HG02970 (cell line): ENCODE results near the gene MAEA.

Source experiments
- ATAC-seq: cut with Tn5 transposase; IDR thresholded peaks from one replicate; pipeline ENCODE4 v1.9.1; 2021; ENCODE audit warnings: mild to moderate bottlenecking, moderate library complexity, moderate number of reproducible peaks; ENCODE audit not compliant: unreplicated experiment, low FRiP score

Gene MAEA

GRCh38 chr4:1298461-1298860, 8.8 kb downstream of the MAEA start:
- ATAC-seq: no peak

- ATAC-seq: no peak
These were observed 9.7 kb downstream of the MAEA start for GRCh38 chr4:1299301-1299860.

GRCh38 chr4:1300466-1301455, 11.1 kb downstream of the MAEA start:
- ATAC-seq: no peak

DNA sequence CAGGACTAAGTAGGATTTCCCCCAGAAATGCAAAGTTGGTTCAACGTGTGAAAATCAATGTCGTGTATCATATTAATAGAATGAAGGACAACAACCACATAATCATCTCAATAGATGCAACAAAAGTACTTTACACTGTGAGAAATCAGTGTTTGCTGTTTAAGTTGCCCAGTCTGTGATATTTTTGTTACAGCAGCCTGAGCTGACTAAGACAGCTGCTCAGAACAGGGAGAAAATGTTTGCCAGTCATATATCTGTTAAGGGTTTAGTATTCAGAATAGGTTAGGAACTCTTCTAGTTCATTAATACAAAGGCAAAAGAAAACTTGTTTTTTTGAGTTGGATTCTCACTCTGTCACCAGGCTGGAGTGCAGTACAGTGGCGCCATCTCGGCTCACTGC, 12.5 kb downstream of the MAEA start:
- no peak for ATAC-seq

DNA sequence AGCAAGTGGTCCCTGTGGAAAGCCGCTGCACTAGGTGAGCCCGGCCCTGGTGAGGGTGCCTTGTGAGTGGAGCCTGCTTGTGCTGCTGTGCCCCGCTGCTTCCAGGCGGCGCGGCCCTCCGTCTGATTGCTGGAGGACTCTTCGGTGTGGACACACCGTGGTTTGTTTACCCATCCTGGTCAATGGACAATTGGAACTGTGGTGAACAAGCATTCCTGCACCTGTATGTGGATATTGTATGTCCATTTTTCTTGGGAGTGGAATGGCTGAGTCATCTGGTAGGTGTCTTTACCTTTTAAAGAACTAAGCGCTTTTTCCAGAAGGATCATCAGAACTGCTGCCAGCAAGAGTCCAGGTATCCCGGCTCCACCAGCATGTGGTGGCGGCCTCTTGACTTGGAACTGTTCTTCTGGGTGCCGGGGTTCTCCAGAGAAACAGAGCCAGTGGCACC, 15.6 kb downstream of the MAEA start:
- ATAC-seq: no peak

DNA sequence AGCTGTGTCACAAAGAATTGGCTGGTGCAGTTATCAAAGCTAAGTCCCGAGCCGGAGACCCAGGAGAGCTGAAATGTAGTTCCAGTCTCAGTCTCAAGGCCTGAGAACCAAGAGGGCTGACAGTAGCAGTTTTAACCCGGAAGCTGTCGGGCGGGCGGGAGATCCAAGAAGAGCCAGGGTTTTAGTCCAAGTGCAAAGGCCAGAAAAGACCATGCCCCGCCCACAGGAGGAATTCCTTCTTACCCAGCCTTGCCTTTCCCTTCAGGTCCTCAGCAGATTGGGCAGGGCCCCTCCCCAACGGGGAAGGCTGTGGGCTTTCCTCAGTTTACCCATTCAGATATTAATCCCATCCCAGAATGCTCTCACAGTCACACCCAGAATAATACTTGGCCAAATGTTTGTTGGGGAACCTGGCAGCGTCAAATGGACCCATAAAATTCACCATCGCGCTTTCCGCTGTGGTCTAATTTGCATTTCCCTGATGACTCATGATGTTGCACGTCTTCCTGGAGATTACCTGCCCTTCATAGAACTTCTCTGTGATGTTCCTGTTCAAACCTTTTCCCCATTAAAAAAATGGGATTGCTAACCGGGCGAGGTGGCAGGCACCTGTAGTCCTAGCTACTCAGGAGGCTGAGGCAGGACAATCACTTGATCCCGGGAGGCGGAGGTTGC, 16.2 kb downstream of the MAEA start:
- ATAC-seq: no peak

DNA sequence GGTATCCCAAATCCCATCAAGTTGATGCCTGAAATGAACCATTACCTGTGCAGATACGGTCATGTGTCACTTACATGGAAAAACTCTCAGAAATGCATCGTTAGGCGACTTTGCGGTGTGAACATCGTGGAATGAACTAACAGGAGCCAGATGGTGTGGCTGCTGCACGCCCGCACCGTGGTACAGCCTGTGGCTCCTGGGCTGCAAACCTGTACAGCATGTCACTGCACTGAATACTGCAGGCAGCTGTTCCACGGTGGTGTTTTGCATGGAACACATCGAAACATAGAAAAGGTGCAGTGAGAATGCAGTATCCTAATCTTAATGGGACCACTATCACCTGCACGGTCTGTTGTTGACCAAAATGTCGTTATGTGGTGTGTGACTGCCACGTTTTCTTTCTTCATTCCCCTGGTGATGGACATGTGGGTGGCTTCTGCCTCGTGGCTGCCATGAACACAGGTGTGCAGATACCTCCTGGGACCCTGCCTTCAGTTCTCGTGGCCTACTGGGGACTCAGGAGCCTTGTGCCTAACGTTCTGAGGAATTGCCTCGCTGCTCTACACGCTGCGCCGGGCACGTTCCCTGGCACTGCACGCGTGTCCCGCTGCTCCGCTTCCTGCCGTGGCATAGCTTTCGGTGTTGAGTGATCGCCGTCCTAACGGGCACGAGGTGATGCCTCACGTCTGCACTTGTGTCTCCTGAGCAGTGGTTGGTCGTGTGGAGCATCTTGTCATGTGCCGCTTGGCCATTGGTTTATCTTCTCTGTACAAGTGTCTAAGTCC, 18.5 kb downstream of the MAEA start:
- ATAC-seq: no peak

- ATAC-seq: no peak
These were observed 19.7 kb downstream of the MAEA start for GRCh38 chr4:1309261-1310010.

GRCh38 chr4:1310031-1310795, 20.5 kb downstream of the MAEA start:
- no peak for ATAC-seq

- ATAC-seq: no peak
These were observed 21.3 kb downstream of the MAEA start for GRCh38 chr4:1310796-1311631.

DNA sequence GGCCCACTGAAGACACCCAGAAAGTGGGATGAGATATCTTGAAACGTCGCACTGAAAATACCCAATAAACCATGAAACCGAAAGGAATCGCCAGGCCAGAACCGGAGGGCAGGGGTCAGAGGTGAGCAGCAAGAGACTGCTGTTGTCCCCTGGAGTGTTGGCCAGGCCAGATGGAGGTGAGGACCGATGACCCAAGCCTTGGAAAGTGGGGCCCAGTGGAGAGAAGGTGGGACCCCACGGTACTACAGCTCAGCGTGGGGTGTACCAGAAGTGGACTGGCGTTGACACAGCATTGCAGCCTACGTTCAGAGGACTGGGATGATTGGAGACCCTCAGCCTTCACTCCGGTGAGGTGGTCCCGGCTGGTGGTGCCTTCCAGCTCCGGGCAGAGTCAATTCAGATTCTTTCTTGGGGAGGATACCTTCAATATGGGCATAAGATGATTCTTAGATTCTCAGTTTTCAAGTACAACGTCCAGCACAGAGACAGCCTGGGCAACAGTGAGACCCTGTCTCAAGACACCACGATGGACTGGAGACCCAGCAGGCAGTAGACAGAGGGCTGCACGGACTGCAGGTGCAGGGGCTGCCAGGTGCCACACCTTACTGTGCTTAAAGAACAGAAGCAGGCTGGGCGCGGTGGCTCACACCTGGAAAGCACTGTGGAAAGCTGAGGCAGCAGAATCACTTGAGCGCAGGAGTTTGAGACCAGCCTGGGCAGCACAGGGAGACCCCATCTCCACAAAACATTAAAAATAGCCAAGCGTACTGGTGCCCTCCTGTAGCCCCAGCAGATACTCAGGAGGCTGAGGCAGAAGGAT, 23.3 kb downstream of the MAEA start:
- no peak for ATAC-seq

GRCh38 chr4:1315306-1315705, 25.6 kb downstream of the MAEA start:
- ATAC-seq: no peak

DNA sequence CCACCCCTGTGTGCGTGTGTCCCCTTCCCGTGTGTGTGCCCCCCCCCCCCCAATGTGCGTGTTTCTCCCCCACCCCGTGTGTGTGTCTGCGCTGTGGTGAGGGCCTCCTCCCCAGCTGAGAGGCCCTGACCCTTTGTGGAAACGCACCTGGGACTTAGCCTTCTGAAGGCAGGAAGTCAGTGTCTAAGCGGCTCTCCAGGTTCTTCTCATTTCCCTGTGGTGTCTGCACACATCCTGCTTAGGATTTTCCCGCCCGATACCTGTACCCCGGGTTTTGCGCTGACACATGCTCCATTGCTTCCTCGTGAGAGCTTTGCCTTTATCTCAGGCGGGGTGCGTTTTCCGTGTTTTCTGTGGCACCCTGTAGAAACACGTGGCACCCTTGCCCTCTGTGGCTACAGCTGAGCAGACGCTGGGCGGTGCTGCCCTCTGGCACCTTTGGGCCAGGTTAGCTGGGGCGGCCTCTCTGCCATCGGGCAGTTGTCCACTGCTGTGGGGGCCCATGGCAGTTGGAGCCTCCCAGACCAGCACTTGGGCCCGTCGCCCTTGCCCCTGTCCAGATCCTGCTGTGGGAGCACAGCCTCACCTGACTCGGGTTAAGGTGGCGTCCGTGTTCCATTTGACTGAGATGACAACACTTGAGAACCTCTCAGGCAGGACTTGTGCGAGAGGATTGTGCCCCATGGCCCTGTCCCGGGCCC, 26.3 kb downstream of the MAEA start:
- ATAC-seq: no peak

GRCh38 chr4:1316537-1317168, 27.0 kb downstream of the MAEA start:
- no peak for ATAC-seq

DNA sequence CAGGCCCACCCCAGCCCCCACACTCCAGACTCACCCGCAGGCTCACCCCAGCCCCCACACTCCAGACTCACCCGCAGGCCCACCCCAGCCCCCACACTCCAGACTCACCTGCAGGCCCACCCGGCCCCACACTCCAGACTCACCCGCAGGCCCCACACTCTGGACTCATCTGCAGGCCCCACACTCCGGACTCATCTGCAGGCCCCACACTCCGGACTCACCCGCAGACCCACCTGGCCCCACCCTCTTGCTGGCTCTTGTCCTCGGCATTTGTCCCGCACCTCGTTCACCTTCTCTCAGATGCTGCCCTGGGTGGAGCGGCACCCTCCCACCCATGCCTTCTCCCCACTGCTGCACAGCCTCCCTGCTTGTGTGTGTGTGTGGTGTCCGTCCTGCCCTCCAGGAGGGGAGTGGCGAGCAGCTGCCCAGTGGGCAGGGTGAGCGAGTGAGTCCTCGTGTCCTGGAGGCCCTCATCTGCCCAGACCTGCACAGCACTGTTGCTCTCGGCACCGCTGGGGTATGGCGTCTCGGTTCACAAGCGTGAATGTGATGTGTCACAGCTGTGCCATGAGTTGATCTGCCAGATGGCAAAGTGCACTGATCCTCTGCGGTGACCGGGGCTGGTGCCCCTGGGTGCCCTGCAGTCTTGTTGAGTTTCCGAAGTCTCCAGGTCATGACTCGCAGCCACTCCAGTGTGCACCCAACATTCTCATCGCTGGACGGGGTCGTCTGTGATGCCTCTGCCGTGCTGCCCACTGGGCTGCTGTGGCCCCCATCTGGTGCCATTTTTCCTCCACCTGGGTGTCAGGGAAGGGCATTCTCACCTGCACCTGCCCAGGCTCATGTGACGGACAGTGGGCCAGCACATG, 27.7 kb downstream of the MAEA start:
- ATAC-seq: no peak

DNA sequence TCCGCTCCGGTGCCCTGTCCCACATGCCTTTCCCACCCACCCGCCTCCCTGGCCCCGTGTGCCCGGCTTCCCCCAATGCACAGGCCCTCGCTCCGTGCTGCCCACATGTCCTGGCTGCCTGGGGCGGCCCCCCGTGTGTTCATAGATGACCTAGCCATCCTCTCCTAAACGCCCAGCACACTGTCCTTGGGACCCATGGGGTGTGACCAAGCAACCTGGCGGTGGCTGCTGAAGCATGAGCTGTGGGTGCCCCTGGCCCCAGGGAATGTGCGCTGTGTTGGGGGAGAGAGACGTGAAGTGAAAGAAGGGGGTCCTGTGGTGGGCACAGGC, 28.3 kb downstream of the MAEA start:
- ATAC-seq: no peak
